Skeletal muscle cell (primary cell): ENCODE data around the gene FNIP2.
"Not testable (repeated sequence)": the region's sequence is repeated elsewhere in the genome, so short reads cannot be mapped to it uniquely, and the experiment has no call there.

Experiments
- DNase-seq: peaks from one replicate; pipeline ENCODE4 v3.0.0-alpha.2; 2010; ENCODE audit warnings: low read depth
- H3K4me3 ChIP-seq: 2 replicates; pipeline ENCODE4 v1.5.1; 2011; ENCODE audit warnings: low read depth, mild to moderate bottlenecking, control low read depth, low read length, moderate library complexity

The FNIP2 gene

DNA sequence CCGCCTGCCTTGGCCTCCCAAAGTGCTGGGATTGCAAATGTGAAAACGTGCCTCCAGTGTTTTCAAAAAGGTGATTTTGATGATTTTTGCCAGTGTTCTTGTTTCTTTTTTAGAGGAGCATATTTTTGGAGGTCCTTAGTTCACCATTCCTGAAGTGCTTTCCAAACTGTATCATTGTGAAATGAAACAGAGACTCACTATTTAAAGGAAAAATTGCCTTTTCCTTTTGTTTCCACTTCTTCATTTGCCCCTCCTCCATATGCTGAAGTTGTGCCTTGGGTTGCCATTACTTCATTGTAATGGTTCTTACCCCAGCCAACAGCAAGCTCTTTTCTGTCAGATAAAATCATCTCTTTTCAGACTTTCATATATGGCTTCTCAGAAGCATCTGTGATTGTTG, 164.4 kb downstream of the FNIP2 start:
- H3K4me3 ChIP-seq: no peak overlapping the region
- no peak for DNase-seq

DNA sequence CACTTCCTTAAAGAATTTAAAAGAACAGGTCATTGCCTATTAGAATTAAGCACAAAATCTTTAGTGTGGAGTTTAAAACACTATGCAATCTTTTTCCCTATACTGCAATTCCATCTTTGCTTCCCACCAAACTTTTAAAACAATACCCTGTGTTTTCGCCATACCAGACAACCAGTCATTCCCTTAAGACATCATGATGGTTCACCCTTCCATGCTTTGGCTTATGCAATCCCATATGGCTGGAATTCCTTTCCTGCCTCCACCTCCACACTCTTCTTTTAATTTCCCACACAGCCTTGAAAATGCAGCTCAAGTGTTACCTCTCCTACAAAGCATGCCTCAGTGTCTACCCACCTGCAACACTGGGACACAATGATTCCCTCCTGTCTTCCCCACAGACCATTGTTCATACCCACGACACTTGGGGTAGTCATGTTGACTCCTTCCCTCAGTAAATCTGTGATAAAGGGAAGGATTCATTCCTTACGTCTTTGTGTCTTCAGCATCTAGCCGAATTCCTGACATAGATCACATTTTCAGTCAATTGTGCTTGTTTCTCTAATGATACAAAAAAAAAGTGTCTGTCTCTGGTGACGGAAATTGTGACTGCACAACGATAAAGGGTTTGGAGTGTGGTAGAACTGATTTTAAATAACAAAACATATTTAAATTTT, 166.3 kb downstream of the FNIP2 start:
- DNase-seq: no peak
- H3K4me3 ChIP-seq: no peak overlapping the region

DNA sequence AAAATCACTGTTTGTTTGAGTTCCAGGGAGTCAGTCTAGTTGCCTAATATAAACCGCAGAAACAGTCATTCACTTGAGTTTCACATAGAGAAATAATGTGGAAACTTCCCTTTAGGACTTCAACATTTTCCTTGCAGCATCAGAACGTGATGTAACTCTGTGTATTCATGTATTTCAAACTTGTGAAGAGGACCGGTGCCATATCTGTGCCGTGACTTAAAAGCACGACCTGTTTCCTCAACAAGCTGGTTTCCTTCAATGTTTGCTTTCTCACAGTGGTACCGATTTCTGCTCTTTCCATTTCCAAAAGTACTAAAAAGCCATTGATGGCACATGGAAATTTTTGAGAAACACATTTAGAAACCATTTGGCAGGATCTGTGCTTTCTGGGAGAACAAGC, 167.4 kb downstream of the FNIP2 start:
- H3K4me3 ChIP-seq: no peak overlapping the region
- no peak for DNase-seq

DNA sequence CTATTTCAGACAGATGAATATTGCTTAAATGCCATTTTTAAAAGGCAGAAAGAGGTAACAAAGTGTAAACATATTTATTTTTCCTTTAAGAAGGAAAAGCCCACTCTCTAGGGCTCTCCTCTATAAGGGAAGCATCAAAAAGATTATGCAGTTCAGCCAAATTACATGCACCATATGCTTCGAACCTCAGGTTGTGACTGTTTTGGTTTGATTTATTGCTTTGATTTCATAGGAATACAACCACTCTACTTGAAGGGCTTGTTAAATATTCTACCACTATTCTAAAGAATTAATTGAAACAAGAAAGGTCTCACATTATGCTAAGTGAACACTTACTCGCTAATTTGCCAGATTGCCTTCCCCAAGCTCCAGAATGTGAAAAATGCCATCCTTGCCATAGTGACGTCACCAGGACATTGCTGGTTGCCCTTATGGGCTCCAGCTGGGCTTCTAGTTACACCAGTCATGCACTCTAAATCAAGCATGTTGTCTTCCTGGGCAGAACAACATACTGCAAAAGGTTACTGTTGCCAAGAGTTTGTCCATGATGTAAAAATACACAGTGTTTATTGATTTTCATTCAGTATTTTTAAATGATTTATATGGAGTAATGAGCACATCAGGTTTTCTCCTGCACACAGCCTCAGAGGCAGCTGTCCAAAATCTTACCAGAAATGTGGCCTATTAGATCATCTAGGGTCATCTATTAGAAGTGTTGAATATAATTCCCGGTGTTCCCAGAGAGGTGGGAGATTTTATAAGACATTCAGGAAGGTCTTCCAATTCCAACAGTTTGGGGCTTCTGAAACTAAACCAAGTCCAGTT, 169.6 kb downstream of the FNIP2 start:
- DNase-seq: peak; percentile 56
- H3K4me3 ChIP-seq: no peak overlapping the region

DNA sequence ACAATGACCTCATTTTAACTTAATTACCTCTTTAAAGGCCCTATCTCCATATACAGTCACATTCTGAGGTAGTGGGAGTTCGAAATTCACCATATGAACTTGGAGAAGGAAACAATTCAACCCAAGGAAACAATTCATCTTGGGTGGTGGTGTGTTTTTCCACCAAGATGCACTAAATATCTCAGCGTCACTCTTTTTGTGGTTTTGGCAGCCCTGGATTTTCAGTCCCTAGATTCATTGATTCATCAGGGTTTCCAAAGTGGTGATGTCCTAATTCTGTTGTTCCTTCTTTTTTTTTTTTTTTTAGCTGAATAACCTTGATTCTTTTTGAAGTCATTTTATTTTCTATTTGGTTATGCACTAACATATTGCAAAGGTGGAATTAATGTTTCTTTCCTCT, 171.4 kb downstream of the FNIP2 start:
- no peak for DNase-seq
- H3K4me3 ChIP-seq: no peak overlapping the region

DNA sequence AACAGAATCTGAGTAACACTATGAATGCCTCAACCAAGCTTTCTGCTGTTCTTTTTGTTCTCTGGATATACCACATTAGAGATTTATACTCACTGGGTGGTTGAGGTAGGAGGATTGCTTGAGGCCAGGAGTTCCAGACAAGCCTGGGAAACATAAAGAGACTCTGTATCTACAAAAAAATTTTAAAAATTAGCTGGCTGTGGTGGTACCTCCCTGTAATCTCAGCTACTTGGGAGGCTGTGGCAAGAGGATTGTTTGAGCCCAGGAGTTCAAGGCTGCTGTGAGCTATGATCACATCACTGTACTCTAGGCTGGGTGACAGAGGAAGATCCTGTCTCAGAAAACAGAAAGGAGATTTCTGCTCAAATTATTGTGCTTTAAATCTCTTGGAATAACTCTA, 172.5 kb downstream of the FNIP2 start:
- no peak overlapping the region for H3K4me3 ChIP-seq
- DNase-seq: no peak

DNA sequence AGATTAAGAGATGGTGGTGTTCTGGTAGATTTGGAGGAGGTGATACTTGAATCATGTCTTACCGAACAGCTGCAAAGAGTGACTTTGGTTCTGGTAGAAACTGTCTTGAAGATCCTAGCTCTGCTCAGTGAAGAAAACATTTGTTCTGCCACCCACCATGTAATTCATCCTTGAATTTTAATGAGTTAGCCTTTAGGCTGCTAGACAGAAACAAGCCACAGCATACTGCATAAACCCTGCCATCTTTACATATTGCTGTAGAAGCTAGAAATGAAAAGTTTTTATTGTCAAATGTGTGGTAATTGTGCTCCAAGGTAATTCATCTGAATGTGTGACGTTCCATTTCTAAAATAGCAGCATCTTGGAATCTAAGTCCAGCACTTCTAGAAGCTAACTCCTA, 173.1 kb downstream of the FNIP2 start:
- no peak for DNase-seq

DNA sequence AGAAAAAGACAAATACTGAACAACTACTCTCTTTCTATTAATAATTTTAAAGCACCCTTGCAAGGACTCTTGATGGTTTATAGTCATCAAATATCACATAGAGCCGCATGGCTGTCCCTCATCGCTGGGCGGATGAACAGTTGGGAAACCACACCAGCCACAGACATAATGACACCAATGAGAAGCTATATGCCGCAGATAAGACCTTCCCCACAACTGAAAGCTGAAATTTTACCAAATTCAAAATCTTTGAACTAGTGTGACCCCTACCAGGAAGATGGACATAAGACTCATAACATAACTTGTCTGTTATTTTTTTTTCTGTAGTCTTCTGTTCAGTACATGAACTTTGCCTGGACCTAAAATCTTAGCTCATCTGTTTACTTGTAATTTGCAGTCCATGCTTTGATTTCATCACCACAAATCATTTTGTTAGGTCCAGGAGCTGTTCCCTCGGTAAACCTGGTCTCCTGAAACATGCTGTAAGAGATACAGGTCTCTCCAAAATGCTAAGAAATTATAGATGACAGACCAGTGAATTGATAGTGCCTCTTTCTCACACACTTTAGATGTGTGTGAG, 176.8 kb downstream of the FNIP2 start:
- no peak for DNase-seq
- H3K4me3 ChIP-seq: no peak overlapping the region

More for the DNA sequence above, 173.1 kb downstream of the FNIP2 start:
- H3K4me3 ChIP-seq: no peak overlapping the region

DNA sequence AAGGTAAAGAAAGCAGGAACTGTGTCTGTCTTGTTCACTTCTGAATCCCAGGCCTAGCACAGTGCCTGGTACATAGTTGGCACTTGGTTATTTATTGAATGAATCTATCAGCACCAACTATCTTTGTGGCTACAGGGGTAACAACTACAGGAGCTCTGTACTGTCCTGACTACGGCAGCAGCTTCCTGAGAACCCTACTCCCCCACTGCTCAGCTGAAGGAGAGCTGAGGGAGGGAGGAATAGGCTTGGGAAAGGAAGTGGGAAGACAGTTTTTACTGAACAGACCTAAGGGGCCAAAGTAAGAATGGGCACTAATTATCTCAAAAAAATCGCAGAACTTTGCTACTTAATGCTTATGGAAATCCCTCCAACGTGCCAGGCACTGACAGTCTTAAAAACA, 178.0 kb downstream of the FNIP2 start:
- no peak overlapping the region for H3K4me3 ChIP-seq
- DNase-seq: no peak

DNA sequence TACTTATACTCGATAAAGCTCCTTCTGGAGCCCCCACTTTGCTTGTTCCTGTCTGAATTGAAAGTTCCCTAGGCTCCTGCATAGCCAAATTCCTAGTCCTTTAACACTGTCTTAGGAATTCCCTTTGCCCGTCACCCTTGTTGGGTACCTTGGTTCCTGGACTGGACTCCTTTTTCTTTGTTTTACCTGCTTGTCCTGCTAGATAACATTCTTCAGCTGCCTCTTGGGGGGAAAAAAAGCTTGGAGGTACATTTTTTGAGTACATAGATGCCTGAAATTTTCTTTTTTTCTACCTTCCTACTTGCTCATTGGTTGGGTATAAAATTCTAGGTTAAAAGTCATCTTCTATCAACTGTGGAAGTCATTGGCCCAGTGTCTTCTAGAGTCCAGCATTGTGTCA, 179.2 kb downstream of the FNIP2 start:
- no peak for DNase-seq
- no peak overlapping the region for H3K4me3 ChIP-seq

DNA sequence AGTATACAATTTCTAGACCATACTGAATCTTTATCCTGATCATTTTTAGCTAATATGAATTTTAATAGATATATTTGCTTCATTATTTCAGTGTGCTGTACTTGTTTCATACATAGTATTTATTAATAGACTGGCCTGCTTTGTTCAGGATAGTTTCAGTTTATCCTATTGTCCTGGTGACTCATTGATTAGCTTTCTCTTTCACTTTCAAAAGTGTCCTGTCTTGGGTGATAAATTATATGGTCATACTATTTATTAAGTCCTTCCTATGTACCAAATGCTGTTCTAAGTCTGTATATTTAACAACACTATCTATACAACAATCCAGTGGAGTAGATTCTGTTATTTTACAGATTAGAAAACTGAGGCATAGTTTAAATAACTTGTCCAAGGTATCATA, 180.3 kb downstream of the FNIP2 start:
- no peak overlapping the region for H3K4me3 ChIP-seq
- peak; percentile 19 for DNase-seq

DNA sequence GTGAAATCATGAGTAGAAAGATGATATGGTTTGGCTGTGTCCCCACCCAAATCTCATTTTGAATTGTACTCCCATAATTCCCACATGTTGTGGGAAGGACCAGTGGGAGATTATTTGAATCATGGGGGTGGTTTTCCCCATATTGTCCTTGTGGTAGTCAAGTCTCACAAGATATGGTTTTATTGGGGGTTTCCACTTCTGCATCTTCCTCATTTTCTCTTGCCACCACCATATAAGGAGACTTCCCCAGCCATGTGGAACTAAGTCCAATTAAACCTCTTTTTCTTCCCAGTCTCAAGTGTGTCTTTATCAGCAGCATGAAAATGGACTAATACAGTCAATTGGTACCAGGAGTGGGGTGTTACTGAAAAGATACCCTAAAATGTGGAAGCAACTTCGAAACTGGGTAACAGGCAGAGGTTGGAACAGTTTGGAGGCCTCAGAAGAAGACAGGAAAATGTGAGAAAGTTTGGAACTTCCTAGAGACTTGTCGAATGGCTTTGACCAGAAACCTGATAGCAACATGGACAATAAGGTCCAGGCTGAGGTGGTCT, 183.5 kb downstream of the FNIP2 start:
- DNase-seq, H3K4me3 ChIP-seq: not testable (repeated sequence)

DNA sequence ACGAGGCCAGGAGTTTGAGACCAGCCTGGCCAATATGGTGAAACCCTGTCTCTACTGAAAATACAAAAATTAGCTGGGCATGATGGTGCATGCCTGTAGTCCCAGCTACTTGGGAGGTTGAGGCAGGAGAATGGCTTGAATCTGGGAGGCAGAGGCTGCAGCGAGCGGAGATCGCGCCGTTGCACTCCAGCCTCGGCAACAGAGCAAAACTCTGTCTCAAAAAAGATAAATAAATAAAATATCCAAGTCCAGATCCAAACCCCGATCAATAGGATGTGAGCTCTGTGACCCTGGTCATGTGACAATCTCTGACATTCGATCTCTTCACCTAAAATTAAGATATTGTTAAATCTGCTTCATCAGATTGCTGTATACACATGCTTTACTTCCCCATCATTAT, 187.5 kb downstream of the FNIP2 start:
- H3K4me3 ChIP-seq, DNase-seq: not testable (repeated sequence)

DNA sequence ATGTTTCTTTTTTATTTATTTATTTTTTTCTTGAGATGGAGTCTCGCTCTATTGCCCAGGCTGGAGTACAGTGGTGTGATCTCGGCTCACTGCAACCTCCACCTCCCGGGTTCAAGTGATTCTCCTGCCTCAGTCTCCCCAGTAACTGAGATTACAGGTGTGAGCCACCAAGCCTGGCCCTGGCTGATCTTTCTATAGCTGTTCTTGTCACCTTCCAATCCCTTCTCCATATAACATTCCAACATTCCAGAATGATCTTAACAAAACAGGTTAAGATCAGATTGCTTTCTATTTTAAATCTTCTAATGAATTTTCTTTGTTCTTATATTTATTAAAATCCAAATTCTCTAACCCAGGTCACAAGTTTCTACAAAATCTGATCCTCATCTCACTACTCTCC, 188.1 kb downstream of the FNIP2 start:
- H3K4me3 ChIP-seq, DNase-seq: not testable (repeated sequence)
